Esophagus mucosa (tissue), 1 donor: ENCODE results near the gene KRT72. TPM values are rescaled to one million over a fixed set of nuclear protein-coding genes. Genes with fewer than 3 reads are reported as not detected.

ENCODE experiments used
- ATAC-seq: fragments of 200-7000 bp; cut with Tn5 transposase; one replicate; pipeline ENCODE4 v1.9.1; 2020
- total RNA-seq: library from RNA; stranded (reverse); gene quantifications from one replicate; pipeline ENCODE4 v1.2.4, GENCODE V29; 2023
- donor health status: DM: yes; HTN: yes; CAD: no.

The KRT72 gene
- total RNA-seq, 1 donor from 2014 or later = not detected

DNA sequence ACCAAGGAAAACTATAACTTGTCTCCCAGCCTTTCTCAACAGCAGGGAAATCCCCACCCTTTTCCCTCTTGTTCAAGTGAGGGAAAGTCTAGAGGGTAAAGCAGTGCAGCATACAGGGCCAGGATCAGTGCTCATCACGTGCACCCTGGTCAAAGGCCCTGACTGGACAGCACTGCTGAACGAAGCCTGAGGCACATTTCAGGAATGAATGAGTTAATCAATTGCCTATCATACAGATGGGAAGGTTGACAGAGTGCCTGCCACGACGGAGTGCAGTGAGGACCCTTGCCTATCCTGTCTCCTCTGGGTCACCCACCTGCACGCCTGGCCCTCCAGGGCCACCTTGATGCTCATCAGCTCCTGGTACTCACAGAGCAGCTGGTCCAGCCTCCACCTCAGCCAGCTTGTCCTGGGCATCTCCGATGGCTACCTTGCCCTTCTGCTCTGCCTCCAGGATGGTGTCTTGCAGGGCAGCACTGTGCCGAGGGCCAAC, 28.8 kb upstream of the KRT72 start:
- no peak for ATAC-seq

DNA sequence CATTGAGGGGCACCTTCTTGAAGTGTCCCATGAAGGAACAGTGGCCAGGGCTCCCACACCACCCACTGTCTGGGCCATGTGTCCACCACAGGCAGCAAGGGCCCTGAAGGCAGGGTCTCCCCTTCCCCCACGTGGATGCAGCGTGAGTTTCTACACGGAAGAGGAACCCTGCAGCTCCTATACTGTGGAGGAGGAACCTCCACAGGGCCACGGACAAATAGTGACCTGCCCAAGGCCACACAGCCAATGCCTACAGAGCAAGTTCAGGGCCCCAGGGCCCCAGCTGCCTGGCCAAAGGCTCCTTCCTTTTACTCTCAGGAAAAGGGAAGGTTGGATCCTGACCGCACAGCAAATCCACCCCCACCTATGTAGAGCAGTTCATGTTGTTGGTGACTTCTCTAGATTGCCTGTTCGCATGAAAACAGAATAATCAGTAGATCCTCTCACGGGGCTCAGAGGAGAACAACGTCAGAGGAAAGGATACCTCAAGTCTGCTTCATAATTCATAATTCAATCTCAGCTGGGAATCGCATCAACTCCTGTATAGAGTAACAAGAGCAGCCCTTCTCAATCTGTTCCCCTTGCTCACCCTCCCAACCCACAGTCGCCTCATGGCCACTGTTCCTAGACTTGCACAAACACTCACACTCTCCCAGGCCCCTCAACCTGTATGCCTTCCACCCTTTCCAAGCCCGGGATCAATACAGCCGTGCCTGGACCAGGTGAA, 28.2 kb upstream of the KRT72 start:
- no peak for ATAC-seq

DNA sequence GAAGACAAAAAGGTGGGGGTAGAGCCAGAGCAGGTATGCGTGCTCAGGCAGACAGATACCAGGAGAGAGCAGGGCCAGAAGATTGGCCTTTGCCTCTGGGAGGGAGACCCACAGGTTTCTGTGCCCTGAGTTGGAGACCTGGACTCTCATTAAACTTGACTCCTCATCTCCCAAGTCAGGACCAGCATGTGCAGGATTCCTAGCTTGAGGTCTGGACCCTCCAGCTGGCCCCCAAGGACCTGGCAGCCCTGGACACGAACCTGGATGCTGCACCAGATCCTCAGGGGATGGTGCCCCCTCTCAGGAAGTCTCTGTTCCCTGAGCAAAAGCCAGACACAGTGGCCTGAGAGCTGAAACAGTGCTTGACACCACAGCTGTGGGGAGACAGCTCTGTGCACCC, 27.6 kb upstream of the KRT72 start:
- ATAC-seq = no peak

DNA sequence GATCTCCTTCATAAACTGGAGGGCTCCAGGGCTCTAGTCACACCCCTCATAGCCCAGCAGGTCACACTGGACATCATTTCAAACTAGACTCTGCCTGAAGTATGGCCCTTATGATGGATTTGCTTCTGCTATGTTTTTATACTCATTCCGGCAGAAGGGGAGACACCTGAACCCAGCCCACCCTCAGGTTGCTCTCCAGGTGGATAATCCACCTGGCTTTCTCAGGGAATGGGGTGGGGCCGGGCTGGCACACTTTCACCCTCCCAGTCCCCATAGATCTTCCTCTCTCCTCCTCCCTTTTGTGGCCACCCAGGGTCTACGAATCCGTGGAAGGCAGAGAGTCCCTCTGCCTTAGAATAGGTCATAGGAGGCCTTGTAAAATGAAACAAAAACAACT, 26.8 kb upstream of the KRT72 start:
- no peak for ATAC-seq

DNA sequence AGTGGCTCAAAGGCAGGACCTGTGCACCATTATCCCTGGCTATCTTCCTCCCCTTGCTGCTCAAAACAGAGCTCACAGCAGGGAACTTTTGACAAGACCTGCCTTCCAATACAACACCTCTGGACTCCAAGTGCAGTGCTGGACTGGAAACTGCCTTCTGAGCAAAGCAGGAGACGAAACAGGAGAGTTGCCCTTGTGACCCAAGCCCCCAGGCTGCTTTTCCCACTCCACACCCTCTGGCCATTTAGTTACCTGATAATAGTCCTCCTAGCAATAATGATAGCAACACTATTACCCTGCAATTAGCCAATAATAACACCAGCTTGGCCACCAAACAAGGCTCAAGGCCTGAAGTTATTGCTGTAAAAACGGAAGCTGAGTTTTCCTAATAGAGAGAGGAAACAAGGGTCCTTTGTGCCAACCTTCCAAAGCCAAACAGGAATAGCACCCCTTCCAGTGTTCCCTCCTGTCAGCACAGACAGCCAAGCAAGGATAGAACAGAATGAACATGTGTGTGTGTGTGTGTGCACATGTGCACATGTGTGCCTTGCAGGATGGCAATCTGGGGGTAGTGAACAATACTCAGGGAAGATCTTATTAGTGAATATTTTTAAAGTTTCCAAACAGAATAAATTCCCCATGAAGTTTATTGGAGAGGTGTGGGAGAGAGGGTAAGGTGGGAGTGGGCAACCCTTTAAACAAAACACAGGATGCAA, 26.3 kb upstream of the KRT72 start:
- no peak for ATAC-seq

DNA sequence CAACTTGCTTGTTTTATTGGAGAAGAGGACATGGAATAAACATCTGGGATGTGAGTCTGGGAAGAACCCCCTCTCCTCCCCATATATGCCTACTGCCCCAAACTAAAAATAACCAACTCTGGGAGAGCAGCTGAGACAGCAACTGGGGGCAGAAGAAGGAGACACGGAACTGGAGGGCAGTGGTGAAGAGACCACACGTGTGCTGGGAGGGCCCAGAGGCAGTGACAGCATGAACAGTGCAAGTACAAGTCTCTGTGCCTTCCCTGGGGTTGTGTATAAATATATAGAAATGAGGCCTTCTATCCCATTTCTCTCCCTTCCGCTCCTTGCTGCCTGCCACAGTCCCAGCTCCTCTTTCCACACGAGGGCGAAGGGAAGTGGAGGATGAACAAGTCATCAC, 21.1 kb upstream of the KRT72 start:
- no peak for ATAC-seq

DNA sequence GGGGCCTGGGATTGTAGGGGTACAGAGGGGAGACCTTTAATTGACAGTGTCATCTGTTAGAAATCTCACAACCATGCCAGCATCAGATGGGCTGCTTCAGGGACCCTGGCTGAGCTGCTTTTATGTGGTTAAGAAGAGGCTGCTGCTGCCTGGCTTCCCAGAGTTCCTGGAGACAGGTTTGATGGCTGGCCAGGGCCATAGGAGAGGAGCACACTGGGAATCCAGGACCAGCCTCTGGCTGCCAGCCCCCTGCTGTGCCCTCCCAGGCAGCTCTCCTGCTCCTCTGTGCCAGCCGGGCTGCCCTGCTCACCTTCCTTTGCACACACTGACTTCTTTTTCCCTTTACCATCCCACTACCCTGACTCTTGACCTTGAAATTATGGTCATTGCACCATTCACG, 17.6 kb upstream of the KRT72 start:
- ATAC-seq = no peak

DNA sequence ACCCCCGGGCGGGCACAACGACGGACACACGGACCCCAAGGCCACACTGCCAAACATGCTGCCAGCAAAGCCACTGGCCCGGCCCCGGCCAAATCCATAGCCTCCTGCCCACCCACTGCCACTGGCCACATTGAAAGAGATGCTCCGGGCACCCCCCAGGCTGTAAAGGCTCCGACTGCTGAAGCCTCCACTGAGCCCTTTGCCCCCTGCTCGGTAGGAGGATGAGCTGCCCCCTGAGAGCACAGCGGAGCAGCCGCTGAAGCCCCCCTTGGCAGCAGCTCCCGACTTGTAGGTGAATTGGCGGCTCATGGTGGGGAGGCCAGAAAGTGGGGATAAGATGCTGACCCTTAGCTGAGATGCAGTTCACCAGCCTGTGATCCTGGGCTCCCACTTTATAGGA, 17.0 kb upstream of the KRT72 start, which contains the start of gene KRT73:
KRT73 (minus strand) TSS at position 344 of the 400 bp plus-strand sequence; CDS start at position 309, 35 bp downstream.
- ATAC-seq = no peak

DNA sequence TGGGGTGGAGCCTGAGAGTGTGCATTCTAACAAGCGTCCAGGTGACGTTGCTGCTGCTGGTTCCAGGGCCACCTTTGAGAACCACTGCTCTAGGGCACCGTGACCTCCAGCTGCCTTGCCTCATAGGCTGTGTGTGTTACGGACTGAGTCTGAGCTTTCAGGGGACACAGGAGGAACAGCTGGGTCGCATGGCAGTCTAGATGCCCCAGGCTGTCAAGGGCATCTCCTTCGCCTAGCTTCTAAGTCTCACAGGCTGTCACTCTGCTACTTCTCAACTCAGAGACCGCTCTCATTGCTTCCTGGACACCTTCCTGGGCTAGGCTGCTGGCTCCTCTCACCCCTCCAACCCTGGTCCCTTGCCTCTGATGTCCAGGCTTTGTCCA, 16.1 kb upstream of the KRT72 start:
- no peak for ATAC-seq

DNA sequence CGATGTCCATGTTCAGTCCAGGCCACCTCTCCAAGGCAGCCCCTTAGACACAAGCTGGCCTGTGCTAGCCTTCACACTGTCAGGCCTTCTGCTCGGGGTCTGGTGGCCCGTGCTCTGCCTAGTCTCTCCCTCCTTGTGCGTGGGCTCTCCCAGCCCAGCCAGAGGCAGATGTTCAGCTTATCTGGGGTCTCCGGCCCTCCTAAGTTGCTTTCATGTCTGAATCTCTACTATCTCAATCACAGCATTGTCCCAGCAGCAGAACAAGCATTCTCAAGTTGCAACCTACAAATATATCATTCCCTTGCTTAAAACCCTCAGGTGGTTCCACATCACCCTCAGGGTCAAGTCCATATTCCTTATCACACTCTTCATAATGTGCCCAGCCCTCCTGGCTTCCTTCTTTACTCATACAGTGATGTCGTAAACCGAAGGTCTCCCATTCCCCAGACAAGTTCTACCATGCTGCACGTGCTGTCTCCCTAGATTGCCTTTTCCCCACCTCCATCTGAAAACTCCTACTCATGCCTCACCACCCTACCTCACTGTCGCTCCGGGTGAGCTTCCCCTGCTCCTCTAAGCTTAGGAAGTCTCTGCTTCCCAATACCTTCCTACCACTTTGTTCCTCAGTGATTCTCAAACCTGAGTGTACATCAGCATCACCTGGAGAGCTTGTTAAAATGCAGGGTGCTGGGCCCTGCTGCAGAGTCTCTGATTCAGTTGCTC, 15.6 kb upstream of the KRT72 start:
- no peak for ATAC-seq

DNA sequence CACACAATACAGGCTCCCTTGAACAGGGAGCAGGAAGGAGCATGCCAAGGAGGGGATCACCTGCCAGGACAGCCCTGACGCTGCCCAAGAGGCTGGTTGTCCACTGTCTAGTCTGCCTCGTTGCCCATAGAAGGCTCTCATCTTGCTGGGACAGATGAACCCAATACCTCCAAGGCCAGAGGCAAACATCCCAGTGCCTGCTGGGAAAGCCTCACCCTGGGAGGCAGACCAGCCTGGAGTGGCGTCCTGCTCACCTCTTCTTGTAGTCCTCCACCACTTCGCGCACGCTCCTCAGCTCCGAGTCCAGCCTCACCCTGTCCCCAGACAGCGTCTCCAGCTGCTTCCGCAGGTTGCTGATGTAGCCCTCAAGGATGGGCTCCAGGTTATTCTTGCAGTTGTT, 14.6 kb upstream of the KRT72 start:
- ATAC-seq = no peak

DNA sequence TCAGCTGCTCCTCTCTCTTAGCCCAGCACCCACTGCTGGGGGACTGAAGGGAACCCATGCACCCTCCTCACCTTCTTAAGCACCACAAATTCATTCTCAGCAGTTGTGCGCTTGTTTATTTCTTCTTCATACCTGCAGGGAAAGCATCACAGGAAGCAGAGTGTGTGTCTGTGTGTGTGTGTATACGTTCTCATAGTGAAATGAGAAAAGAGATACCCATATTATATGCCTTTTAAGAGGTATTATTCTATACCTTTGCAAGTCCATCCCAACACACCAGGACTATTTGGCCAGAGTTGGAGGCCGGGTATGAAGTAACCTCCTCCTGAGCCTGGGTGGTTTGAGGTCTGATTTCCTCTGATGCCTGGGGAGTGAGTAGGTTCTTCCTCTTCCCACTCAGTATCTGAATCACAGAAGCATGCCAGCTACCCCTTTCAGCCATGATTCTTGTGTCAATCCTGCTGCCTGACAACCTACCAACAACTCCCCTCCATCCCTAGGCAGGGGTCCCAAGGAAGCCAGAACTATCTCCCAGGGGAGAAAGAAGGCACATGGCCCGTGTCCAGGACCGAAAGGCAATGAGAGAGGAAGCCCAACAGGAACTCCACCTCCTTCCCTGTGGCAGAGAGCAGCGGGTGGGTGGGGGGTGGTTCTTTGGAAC, 14.1 kb upstream of the KRT72 start:
- no peak for ATAC-seq

DNA sequence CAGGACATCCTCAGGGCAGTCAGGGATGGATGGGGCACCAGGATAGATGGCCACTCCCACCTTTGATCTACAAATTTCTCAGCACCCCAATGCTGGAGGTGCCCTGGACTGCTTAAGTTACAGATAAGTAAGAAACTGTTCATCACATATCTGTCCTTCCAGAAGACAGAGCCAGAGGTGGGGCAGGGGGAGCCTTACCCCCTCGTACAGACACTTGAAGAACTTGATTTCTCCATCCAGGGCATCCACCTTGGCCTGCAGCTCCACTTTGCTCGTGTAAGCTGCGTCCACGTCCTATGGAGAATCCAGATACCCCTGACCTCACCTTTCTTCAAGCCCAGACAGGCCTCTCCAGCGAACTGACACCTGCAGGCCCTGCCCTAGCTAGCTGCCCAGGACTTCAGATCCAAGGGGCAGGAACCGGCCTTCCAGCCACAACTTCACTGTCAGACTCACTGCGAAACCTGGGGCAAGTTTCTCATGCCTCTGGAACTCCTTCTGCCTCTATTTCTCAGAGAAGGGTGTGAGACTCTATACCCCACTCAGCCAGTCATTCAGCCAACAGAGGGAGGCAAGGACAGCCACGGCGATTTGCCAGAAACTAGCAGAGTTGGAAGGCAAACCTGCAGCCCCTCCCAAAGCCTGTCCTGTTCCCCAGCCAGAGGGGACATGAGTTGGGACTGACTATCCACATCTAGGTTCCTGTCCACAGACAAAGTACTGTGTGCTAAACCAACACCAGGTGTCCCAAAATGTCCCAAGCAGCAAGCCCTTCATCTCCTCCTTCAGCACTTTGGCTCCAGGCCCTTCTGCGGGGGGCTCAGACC, 13.3 kb upstream of the KRT72 start:
- ATAC-seq = no peak

DNA sequence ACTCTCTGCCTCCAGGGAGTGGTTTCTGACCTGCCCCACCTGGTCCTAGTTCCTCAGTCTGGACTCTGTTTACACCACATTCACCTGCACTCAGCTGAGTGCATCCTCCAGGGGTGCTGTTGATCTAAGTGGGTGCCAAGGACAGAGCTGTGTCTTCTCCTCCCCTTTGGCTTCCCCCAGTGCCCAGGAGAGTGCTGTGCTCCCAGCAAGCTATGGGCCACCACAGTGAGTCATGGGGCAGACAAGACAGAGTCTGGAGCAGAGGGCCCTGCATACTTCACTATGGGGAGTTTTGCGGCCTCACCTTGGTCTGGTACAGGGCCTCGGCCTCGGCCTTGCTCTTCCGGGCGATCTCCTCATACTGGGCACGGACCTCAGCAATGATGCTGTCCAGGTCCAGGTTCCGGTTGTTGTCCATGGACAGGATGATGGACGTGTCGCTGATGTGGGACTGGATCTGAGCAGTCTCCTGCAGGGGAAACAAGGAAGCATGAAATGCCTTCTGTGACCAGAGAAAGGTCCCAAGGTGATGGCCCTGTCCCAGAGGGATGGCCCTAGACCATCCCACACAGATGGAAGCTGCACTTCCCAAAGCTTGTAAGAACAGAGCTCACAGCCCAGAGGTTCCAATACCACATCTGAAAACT, 12.2 kb upstream of the KRT72 start:
- no peak for ATAC-seq

DNA sequence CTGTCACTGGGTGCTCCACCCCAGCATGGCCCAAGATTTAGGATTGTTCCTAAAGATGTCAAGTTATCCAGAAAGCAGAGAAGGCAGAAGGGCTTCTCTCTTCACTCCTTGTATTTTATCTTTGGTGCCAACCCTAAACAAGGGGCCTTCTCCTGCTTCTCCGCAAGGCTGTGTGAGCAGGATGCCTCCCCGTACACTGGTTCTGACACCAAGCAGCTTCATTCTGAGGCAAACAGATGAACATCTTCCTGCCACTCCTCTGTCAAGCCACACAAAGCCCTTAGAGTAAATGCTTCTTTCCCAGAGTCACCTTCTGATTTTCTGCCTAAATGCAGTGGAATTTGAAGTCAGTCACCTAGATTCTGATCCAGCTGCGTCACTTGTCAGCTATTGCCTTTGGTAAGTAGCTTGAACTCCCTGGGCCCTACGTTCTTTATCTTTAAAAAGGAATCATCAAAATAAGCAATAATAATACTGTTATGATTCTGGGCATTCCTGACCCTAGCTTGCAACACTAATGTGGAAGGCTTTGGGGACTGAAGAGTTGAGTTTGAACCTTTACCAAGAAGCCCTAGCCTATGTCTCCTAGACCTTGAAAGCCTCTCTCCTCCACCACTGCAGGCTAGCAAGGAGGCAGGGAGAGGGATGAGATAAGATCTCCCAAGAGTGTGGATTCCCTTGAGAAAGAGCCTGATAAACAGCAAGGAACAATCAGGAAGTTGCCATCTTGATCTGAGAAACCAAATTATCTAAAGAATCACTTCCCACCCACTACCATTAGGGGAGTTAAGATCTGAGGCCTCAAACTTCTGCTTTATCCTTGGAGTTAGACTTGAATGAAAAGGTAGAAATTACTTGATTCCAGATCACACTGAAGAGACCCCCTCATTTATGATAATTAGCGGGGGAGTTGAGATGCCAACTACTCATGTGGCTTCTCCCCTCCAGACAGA, 11.4 kb upstream of the KRT72 start:
- ATAC-seq = no peak

DNA sequence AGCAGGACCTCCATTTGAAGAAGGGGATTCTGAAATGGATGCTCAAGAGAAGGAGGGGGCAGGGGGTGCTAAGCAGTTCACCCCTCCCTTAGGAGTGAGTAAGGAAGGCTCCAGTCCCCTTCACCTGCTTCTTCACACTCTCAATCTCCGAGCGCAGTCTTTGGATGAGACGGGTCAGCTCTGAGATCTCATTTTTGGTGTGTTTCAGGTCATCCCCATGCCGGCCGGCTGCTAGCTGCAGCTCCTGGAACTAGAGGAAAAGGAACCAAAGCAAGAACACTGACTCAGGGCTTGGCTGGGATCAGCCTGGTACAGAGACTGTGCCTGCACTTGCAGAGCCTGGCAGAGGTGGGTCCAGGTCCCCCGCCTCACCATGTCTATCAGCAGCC, 9.8 kb upstream of the KRT72 start:
- no peak for ATAC-seq

DNA sequence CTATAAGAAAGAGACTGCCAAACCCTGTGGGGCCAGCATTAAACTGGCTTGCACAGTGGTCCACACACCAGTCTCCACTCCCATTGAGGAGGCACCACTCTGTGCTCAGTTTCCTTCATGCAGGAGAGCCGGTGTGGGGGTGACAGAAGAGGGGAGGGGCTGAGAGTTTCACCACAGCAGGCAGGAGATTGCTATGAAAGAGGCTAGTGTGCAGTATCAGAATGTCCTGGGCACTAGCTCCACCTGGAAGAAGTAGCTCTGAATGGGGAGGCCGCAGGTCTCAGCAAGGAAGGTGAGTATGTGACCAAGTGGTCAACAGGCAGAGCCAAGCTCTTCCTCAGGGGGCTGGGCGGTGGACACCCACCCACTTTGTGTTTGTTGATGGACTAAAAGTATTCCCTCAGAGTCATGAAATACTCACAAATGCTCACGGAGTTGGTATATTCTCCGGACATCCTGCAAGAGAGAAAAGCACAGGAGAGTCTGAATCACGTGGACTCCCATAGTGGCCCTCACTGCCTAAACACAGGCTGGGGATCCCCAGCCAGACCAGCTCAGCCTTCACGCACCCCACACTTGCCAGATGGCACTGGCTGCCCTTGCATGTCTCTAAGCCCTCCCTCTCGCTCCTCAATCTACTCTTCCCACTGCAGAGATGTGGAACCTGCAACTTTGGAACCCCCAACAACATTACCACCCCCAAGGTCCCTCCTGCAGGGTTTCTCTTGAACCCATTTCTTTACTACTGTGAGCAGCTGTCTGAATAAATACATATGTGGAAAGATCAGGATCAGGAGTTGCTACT, 7.8 kb upstream of the KRT72 start:
- ATAC-seq = no peak

DNA sequence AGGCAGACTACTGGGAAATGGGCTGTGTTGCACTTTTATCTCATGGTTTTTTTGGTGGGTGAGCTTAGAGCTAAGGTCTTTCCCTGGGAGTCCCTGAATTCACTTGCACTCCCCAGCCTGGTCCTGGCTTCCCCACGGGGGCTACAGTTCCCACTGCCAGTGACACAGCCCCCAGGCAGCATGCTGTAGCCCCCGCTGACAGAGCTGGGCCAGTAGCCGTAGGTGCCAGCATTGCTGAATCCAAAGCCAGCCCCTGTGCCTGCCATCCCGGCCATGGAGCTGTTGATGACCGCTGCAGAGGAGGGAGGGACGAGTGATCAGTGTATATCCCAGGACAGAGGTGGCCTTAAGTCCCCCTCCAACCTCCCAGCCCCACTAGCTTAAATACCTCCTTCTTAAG, 6.9 kb upstream of the KRT72 start:
- no peak for ATAC-seq

DNA sequence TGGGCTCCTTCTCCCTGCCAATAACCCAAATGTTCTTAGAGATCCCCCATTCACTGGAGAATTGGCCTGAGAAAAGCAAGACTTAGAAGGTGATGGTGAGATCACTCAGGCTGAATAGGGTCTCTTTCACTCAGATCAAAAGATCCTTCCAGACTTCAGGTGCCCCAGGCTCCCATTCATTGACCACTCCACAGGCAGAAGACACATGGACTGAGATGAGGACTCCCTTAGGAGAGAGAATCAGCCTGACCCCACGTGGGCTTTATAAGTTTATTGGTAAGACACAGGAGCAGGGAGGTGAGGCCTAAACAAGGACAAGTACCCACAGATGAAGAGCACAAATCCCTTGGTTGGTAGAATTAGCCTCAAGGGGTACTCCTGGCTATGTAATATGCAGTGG, 6.1 kb upstream of the KRT72 start:
- no peak for ATAC-seq
